Measurements from ENCODE around the gene RGL1.

GRCh38 chr1:183810121-183810520 lies 5.2 kb downstream of the RGL1 start:
- TF ChIP-seq CTCF (tag by site-specific recombination; IDR thresholded peaks at IDR 0.05) (no peak), ZSCAN16 (tag by site-specific recombination; IDR thresholded peaks at IDR 0.05) (no peak), SETDB1 (IDR thresholded peaks at IDR 0.05; ENCODE audit: insufficient read length, low read length) (no peak), ZNF529 (tag by site-specific recombination; IDR thresholded peaks at IDR 0.05; ENCODE audit: insufficient replicate concordance) (no peak), ZNF184 (tag by site-specific recombination; IDR thresholded peaks at IDR 0.05) (no peak), MEIS1 (CRISPR knock-in tag; IDR thresholded peaks at IDR 0.05; ENCODE audit: borderline replicate concordance) (no peak), ZNF785 (tag by site-specific recombination; IDR thresholded peaks at IDR 0.05) (no peak), YY1 (tag by site-specific recombination; IDR thresholded peaks at IDR 0.05) (no peak), ZBTB21 (tag by site-specific recombination; IDR thresholded peaks at IDR 0.05) (no peak), ZNF654 (tag by site-specific recombination; IDR thresholded peaks at IDR 0.05; ENCODE audit: low read depth) (no peak), ZNF473 (tag by site-specific recombination; IDR thresholded peaks at IDR 0.05) (no peak), ZNF10 (tag by site-specific recombination; IDR thresholded peaks at IDR 0.05) (no peak)
